ENCODE data around the gene IQCM.

IQCM gene

GRCh38 chr4:149555146-149555545 is 260.5 kb downstream of the IQCM start:
- H3K9me3 ChIP-seq (ENCODE audit: control insufficient read depth in 1 of 2, low read length in 2 of 2) = no peaks in the 10 kb centered on the region
- no peak overlapping the region for H3K27ac ChIP-seq (ENCODE audit: low read length)
- no peaks in the 10 kb centered on the region for H3K27me3 ChIP-seq (ENCODE audit: low read depth, low read length)
- no peaks in the 10 kb centered on the region for H3K36me3 ChIP-seq (ENCODE audit: control insufficient read depth in 1 of 2, insufficient read depth in 2 of 2, low read length in 2 of 2)
- H3K4me1 ChIP-seq (ENCODE audit: control insufficient read depth in 1 of 2, insufficient read depth in 2 of 2, low read length in 2 of 2) = no peaks in the 10 kb centered on the region
- no peak overlapping the region for H3K4me3 ChIP-seq (ENCODE audit: low read depth in 1 of 2, low read length in 2 of 2)

DNA sequence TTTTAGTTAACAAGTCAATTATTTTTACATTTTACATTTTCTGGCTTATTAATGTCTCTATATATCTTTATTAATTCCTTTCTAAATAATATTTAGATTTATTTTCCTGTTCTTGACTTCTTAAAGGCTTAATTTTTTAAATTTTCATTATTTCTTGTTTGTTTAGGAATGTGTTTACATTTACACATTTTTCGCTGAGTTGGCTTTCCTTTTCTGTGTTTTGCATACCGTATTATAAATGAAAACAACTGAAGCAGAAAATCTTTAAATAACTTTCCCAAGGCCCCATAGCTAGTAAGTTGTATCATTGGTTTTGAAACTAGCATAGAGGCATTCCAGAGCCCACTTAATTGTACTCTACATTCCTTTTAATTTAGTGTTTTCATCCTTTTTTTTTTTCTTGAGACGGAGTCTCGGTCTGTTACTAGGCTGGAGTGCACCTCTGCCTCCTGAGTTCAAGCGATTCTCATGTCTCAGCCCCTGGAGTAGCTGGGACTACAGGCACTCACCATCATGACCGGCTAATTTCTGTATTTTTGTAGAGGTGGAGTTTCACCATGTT is 261.6 kb downstream of the IQCM start:
- H3K27ac ChIP-seq (ENCODE audit: low read length) = no peak overlapping the region

GRCh38 chr4:149552601-149553000 is 263.0 kb downstream of the IQCM start:
- no peaks in the 10 kb centered on the region for H3K27me3 ChIP-seq (ENCODE audit: low read depth, low read length)
- no peak overlapping the region for H3K27ac ChIP-seq (ENCODE audit: low read length)
- H3K9me3 ChIP-seq (ENCODE audit: control insufficient read depth in 1 of 2, low read length in 2 of 2) = no peaks in the 10 kb centered on the region
- no peaks in the 10 kb centered on the region for H3K4me1 ChIP-seq (ENCODE audit: control insufficient read depth in 1 of 2, insufficient read depth in 2 of 2, low read length in 2 of 2)
- no peaks in the 10 kb centered on the region for H3K36me3 ChIP-seq (ENCODE audit: control insufficient read depth in 1 of 2, insufficient read depth in 2 of 2, low read length in 2 of 2)
- H3K4me3 ChIP-seq (ENCODE audit: low read depth in 1 of 2, low read length in 2 of 2) = no peak overlapping the region

More for the DNA sequence above, 261.6 kb downstream of the IQCM start:
- no peaks in the 10 kb centered on the region for H3K27me3 ChIP-seq (ENCODE audit: low read depth, low read length)
- H3K4me3 ChIP-seq (ENCODE audit: low read depth in 1 of 2, low read length in 2 of 2) = no peak overlapping the region
- H3K36me3 ChIP-seq (ENCODE audit: control insufficient read depth in 1 of 2, insufficient read depth in 2 of 2, low read length in 2 of 2) = no peaks in the 10 kb centered on the region
- H3K4me1 ChIP-seq (ENCODE audit: control insufficient read depth in 1 of 2, insufficient read depth in 2 of 2, low read length in 2 of 2) = no peaks in the 10 kb centered on the region
- no peaks in the 10 kb centered on the region for H3K9me3 ChIP-seq (ENCODE audit: control insufficient read depth in 1 of 2, low read length in 2 of 2)

DNA sequence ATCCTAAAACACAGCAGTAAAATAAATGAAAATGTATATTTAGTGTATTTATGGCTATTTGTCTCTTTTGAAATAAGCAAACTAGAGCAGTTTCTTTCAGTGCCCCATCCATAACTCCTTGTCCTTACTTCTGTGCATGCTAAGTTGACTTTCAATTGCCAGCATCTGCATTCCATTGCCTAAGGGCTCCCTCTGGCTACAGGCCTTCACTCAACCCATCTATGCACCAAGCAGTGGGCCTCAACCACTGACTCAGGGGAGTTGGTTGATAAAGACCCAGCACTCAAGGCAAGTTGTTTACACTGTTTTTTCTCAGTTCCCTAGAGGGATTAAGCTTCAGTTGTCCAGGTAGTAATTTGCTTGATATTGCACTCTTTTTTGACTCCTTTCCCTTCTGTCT is 265.7 kb downstream of the IQCM start:
- Histone ChIP-seq H3K9me3 (ENCODE audit: control insufficient read depth in 1 of 2, low read length in 2 of 2) (no peaks in the 10 kb centered on the region), H3K27me3 (ENCODE audit: low read depth, low read length) (no peaks in the 10 kb centered on the region), H3K27ac (ENCODE audit: low read length) (no peak overlapping the region), H3K36me3 (ENCODE audit: control insufficient read depth in 1 of 2, insufficient read depth in 2 of 2, low read length in 2 of 2) (no peaks in the 10 kb centered on the region), H3K4me1 (ENCODE audit: control insufficient read depth in 1 of 2, insufficient read depth in 2 of 2, low read length in 2 of 2) (no peaks in the 10 kb centered on the region), H3K4me3 (ENCODE audit: low read depth in 1 of 2, low read length in 2 of 2) (no peak overlapping the region)

GRCh38 chr4:149534779-149535178 is 280.9 kb downstream of the IQCM start:
- H3K27me3 ChIP-seq (ENCODE audit: low read depth, low read length) = no peaks in the 10 kb centered on the region
- H3K36me3 ChIP-seq (ENCODE audit: control insufficient read depth in 1 of 2, insufficient read depth in 2 of 2, low read length in 2 of 2) = no peaks in the 10 kb centered on the region
- H3K27ac ChIP-seq (ENCODE audit: low read length) = no peak overlapping the region
- H3K4me1 ChIP-seq (ENCODE audit: control insufficient read depth in 1 of 2, insufficient read depth in 2 of 2, low read length in 2 of 2) = no peaks in the 10 kb centered on the region
- no peak overlapping the region for H3K4me3 ChIP-seq (ENCODE audit: low read depth in 1 of 2, low read length in 2 of 2)
- H3K9me3 ChIP-seq (ENCODE audit: control insufficient read depth in 1 of 2, low read length in 2 of 2) = peaks cover 0 to 5% of the 10 kb centered on the region in 2 donors

DNA sequence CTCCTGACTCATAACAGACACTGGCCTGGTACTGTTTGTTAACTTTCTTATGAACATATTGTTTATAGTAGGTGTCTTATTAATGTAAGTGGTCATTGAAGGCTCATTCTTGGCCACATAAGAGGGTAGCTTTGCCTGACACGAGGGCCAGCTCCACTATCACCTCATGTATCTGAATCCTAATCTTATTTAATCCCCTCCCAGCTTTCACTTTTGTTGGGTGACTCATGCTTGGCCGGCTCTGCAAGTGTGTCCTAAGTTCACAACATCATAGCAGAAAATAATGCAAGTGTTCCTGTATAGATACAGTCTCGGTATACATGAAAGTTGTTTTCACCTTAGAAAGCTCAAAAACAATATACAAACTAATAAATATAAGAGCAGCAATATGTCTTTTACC is 283.8 kb downstream of the IQCM start:
- Histone ChIP-seq H3K9me3 (ENCODE audit: control insufficient read depth in 1 of 2, low read length in 2 of 2) (no peaks in the 10 kb centered on the region), H3K27ac (ENCODE audit: low read length) (no peak overlapping the region), H3K27me3 (ENCODE audit: low read depth, low read length) (no peaks in the 10 kb centered on the region), H3K4me3 (ENCODE audit: low read depth in 1 of 2, low read length in 2 of 2) (no peak overlapping the region), H3K4me1 (ENCODE audit: control insufficient read depth in 1 of 2, insufficient read depth in 2 of 2, low read length in 2 of 2) (no peaks in the 10 kb centered on the region), H3K36me3 (ENCODE audit: control insufficient read depth in 1 of 2, insufficient read depth in 2 of 2, low read length in 2 of 2) (no peaks in the 10 kb centered on the region)

- H3K27me3 ChIP-seq (ENCODE audit: low read depth, low read length) = no peaks in the 10 kb centered on the region
- H3K9me3 ChIP-seq (ENCODE audit: control insufficient read depth in 1 of 2, low read length in 2 of 2) = no peaks in the 10 kb centered on the region
- no peaks in the 10 kb centered on the region for H3K4me1 ChIP-seq (ENCODE audit: control insufficient read depth in 1 of 2, insufficient read depth in 2 of 2, low read length in 2 of 2)
- H3K36me3 ChIP-seq (ENCODE audit: control insufficient read depth in 1 of 2, insufficient read depth in 2 of 2, low read length in 2 of 2) = no peaks in the 10 kb centered on the region
- H3K27ac ChIP-seq (ENCODE audit: low read length) = no peak overlapping the region
- H3K4me3 ChIP-seq (ENCODE audit: low read depth in 1 of 2, low read length in 2 of 2) = no peak overlapping the region
Observed at GRCh38 chr4:149523039-149523438, 292.6 kb downstream of the IQCM start.

DNA sequence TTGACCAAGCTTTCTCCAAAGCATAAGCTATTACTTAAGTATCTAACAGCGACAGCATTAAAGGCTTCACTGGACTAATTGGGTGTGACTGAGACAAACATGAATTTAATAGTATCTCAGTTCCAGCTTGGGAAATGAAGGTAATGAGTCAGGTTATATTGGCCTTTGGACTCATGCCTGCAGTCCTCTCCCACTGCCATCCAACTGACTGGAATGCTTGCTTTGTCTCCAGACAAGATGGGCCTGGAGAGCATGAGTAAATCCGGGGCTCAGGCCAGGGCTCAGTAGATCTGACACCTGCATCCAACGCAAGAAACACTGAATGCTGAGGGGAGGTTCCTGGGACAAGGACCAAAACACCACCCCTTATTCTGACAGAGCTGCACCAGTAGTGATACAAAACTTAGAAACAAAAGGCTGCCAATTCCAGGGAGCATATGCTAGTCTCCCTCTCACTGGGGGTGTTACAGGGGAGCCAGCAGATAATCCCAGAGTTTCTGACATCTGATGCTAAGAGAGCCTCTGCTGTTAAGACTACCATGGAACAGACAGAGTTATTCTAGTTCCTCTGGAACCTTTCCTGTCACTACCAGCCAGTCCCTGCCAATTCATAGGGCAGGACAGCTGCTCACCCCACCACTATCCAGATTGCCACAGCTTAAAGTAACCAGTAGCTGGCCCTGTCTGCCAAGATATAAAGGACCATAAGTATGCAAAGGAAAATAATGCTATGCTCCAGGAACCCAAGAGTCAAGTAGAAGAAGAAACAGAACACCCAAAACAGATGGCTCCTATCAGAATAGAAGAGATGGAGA is 293.8 kb downstream of the IQCM start:
- no peaks in the 10 kb centered on the region for H3K27me3 ChIP-seq (ENCODE audit: low read depth, low read length)
- H3K4me1 ChIP-seq (ENCODE audit: control insufficient read depth in 1 of 2, insufficient read depth in 2 of 2, low read length in 2 of 2) = no peaks in the 10 kb centered on the region
- no peaks in the 10 kb centered on the region for H3K36me3 ChIP-seq (ENCODE audit: control insufficient read depth in 1 of 2, insufficient read depth in 2 of 2, low read length in 2 of 2)

DNA sequence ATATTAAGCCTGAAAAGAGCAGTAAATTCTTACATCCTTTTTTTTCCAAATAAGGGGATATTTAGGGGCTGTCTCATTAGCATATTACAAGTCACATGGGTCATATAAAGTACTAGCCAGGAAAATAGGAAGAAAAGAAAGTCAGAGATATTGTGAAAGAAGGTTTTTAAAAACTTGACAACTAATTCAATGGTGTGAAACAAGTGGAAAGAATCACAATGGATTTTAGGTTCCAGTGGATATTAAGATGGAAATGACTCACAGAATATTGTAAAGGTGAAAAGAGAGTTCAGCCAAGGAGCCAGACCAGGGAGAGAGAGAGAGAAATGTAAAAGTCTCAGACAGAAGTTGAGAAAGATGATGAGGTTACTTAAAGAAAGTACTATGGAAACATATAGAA is 297.2 kb downstream of the IQCM start:
- Histone ChIP-seq H3K27me3 (ENCODE audit: low read depth, low read length) (no peaks in the 10 kb centered on the region), H3K4me3 (ENCODE audit: low read depth in 1 of 2, low read length in 2 of 2) (no peak overlapping the region), H3K36me3 (ENCODE audit: control insufficient read depth in 1 of 2, insufficient read depth in 2 of 2, low read length in 2 of 2) (no peaks in the 10 kb centered on the region), H3K9me3 (ENCODE audit: control insufficient read depth in 1 of 2, low read length in 2 of 2) (no peaks in the 10 kb centered on the region), H3K4me1 (ENCODE audit: control insufficient read depth in 1 of 2, insufficient read depth in 2 of 2, low read length in 2 of 2) (no peaks in the 10 kb centered on the region), H3K27ac (ENCODE audit: low read length) (no peak overlapping the region)

More for the DNA sequence above, 293.8 kb downstream of the IQCM start:
- Histone ChIP-seq H3K27ac (ENCODE audit: low read length) (no peak overlapping the region), H3K4me3 (ENCODE audit: low read depth in 1 of 2, low read length in 2 of 2) (no peak overlapping the region), H3K9me3 (ENCODE audit: control insufficient read depth in 1 of 2, low read length in 2 of 2) (no peaks in the 10 kb centered on the region)

DNA sequence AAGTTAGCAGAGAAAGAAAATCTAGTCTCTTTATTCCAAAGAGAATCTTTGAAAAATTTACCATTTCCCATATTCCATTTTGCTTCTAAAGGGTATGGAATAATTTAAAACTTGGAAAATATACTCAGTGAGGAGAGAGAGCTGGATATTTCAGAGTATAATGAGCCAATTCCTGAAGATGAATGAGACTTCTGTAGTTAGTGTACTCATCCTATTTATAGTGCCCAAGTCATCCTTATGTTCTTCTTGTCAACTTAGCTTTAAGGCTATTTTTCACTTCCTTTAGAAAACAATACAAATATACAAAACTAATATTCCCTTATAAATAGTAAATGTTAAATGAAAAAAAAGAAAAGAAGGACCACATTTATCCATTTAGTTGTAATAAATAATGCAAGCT is 302.6 kb downstream of the IQCM start:
- H3K4me1 ChIP-seq (ENCODE audit: control insufficient read depth in 1 of 2, insufficient read depth in 2 of 2, low read length in 2 of 2) = no peaks in the 10 kb centered on the region
- no peak overlapping the region for H3K4me3 ChIP-seq (ENCODE audit: low read depth in 1 of 2, low read length in 2 of 2)
- H3K27me3 ChIP-seq (ENCODE audit: low read depth, low read length) = no peaks in the 10 kb centered on the region
- no peaks in the 10 kb centered on the region for H3K9me3 ChIP-seq (ENCODE audit: control insufficient read depth in 1 of 2, low read length in 2 of 2)
- no peaks in the 10 kb centered on the region for H3K36me3 ChIP-seq (ENCODE audit: control insufficient read depth in 1 of 2, insufficient read depth in 2 of 2, low read length in 2 of 2)
- H3K27ac ChIP-seq (ENCODE audit: low read length) = no peak overlapping the region

GRCh38 chr4:149512501-149512900 is 303.1 kb downstream of the IQCM start:
- Histone ChIP-seq H3K36me3 (ENCODE audit: control insufficient read depth in 1 of 2, insufficient read depth in 2 of 2, low read length in 2 of 2) (no peaks in the 10 kb centered on the region), H3K4me3 (ENCODE audit: low read depth in 1 of 2, low read length in 2 of 2) (no peak overlapping the region), H3K9me3 (ENCODE audit: control insufficient read depth in 1 of 2, low read length in 2 of 2) (no peaks in the 10 kb centered on the region), H3K4me1 (ENCODE audit: control insufficient read depth in 1 of 2, insufficient read depth in 2 of 2, low read length in 2 of 2) (no peaks in the 10 kb centered on the region), H3K27ac (ENCODE audit: low read length) (no peak overlapping the region), H3K27me3 (ENCODE audit: low read depth, low read length) (no peaks in the 10 kb centered on the region)

All from muscle layer of duodenum (tissue), 2 donors.